ENCODE measurements around the gene KMT2C.

KMT2C gene

GRCh38 chr7:152131981-152132494 lies 303.8 kb downstream of the KMT2C start:
- DNase-seq: no peak

GRCh38 chr7:152130658-152131590 lies 304.9 kb downstream of the KMT2C start:
- no peak for DNase-seq

DNA sequence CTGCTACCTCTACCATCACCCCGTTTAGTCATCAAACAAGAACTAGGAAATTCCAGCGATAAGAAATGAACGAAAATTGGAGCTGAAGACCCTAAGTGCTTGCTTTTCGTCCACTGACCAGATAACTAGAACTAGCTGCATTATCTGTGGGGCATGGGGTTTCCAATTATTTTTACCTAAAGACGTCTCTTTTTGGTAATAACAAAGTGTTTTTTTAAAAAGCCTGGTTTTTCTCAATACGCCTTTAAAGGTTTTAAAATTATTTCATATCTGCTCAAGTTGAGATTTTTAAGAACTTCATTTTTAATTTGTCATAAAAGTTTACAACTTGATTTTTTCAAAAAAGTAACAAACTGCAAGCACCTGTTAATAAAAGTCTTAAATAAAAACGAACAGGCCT lies 306.1 kb downstream of the KMT2C start:
- no peak for DNase-seq

DNA sequence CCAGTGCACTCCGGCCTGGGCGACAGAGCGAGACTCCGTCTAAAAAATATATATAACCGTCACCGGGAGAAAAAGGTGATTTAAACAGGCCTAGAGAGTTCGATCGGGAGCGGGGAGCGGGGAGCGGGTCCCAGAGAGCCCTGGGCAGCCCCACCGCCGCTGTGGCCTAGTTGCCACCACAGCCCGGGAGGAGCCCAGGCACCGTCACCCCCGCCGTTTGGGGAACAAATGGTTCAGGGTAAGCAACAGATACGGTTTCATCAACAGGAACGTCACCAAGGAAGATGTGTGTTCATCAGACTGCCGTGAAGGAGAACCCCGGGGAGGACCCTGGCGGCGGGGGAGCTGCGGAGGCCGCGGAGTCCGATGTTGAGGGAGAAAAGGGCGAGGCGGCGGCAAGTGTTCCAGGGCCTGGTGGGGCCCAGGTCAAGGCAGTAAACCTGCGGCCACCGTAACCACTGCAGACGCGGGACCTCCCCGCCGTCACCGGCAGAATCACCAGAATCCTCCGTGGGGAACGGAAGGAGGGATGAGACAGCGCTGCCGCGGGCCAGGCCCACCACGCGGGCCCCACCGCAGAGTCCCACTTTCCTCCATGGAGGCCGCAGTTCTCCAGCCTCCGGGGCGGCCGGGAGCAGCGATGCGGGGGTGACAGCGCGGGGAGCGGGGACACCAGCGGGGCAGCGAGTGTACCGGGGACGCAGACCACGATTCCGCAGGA lies 306.9 kb downstream of the KMT2C start:
- no peak for DNase-seq

DNA sequence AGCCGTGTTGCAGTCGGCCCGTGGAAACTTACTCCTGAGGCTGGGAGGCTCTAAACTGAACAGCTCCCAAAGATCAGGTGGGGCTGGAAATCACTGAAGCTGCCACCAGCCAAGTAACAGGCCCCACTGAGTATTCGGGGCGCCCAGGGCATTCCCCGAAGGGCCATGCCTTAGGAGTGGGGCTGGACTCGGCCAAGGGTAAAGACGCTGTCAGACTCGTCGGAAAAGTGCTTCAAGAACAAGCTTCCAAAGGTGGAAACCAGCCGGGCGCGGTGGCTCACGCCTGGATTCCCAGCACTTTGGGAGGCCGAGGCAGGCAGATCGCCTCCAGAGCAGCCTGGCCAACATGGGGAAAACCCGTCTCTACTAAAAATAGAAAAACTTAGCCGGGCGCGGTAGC lies 307.6 kb downstream of the KMT2C start:
- no peak for DNase-seq

- DNase-seq: no peak
Observed at GRCh38 chr7:152127229-152127628, 308.6 kb downstream of the KMT2C start.

- DNase-seq: no peak
Observed at GRCh38 chr7:152126741-152127140, 309.1 kb downstream of the KMT2C start.

- no peak for DNase-seq
Observed at GRCh38 chr7:152122540-152122939, 313.3 kb downstream of the KMT2C start.

GRCh38 chr7:152121432-152121831 lies 314.4 kb downstream of the KMT2C start:
- no peak for DNase-seq

DNA sequence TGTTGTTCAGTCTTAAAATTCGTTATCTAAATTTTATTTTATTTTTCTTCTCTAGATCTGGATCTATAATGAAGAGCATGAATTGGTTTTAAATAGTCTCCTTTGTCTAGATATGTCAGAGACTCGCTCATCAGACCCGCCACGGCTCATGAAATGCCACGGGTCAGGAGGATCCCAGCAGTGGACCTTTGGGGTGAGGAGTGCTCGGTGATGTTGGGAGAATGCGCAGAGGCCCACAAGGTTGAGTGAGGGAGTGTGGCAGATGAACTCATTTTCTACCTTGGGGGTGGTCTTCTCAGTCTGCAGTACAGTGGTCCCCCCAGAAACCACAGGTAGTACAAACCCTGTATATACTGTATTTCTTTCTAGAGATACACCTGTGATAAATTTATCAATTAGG lies 315.0 kb downstream of the KMT2C start:
- DNase-seq: no peak

DNA sequence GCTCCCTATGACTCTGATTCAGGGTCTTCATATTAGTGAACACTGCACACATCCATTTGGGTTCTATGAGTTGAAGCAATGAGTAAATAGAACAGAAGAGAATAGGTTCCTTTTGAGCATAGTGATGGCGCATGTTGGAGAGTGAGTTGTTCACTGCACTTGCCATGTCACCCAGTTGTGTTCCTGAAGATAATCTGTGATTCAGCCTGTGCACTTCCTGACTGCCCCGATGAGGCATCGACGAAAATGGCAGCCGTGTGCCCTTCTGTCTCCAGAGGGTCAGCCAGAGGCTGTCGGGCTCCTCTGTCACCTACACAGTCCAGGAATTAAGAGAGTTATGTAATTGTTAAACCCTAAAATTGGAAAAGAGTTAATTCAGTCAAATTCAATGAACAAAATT lies 315.6 kb downstream of the KMT2C start:
- no peak for DNase-seq

GRCh38 chr7:152117356-152117755 lies 318.4 kb downstream of the KMT2C start:
- no peak for DNase-seq

- DNase-seq: no peak
Observed at GRCh38 chr7:152115021-152115718, 320.6 kb downstream of the KMT2C start.

DNA sequence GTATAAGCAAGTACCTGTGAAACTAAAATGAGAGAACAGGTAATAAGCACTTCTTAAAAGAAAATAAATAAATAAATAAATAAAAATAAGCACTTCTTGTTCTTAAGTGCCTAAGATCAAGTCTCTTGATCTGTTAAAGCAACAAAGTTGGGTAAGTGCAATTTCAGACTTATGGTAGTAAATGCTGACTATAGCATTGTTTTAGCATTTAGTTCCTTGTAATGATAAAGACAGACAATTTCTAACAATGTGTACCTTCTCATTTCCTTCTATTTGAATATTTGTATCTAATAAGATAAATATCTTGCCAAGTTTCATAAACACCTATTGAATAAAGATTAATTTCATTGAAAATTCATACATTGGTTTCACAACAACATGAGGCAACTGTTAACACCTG lies 323.0 kb downstream of the KMT2C start:
- no peak for DNase-seq

DNA sequence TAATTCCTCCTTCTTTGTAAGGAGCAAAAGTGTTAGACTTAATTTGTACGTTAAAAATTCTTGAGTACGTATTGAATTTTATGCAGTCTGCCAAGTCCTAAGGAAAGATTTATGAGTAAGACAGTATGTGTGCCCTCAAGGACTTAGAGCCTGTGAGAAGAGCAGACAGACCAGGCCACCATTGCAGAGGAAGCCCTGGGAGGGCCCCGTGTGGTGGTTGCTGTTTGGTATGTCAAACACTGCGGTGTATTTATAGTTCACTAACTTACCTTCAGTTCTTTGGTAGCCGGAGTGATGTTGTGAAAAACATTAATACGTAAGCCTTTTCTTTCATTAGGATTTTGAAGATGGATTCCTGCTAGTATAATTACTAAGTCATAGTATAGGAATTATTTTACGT lies 327.4 kb downstream of the KMT2C start:
- DNase-seq: no peak

GRCh38 chr7:152107945-152108344 lies 327.9 kb downstream of the KMT2C start:
- no peak for DNase-seq

- no peak for DNase-seq
Observed at GRCh38 chr7:152106990-152107389, 328.8 kb downstream of the KMT2C start.

DNA sequence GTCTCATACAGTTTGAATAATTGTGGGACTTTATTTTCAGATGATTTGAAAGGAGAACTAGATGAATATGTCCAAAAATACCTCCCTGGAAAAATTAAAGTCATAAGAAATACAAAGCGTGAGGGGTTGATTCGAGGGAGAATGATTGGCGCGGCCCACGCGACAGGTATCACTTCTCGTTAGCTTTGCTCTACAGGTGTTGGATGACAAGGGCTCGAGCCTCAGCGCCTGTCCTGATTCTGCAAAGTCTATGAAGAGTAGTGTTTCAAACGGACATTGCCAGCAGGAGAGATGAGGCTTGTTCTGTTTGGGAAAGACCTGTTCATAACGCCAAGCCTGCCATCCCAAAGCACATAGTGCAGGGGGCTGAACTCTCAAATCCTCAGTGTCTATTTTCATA lies 330.6 kb downstream of the KMT2C start:
- no peak for DNase-seq

GRCh38 chr7:152103691-152104090 lies 332.1 kb downstream of the KMT2C start:
- no peak for DNase-seq

- DNase-seq: no peak
Observed at GRCh38 chr7:152103066-152103465, 332.7 kb downstream of the KMT2C start.

GRCh38 chr7:152097330-152097729 lies 338.5 kb downstream of the KMT2C start:
- no peak for DNase-seq

- no peak for DNase-seq
Observed at GRCh38 chr7:152095771-152096170, 340.0 kb downstream of the KMT2C start.

GRCh38 chr7:152093717-152094116 lies 342.1 kb downstream of the KMT2C start:
- DNase-seq: no peak

Measured in OCI-M1 (cell line).